Retina (tissue), 1 donor: ENCODE data around the gene ZNF76.
"Not testable (repeated sequence)": the region's sequence is repeated elsewhere in the genome, so short reads cannot be mapped to it uniquely, and the experiment has no call there.

Experiments
- DNase-seq: peaks from one replicate; pipeline ENCODE4 v3.0.0-alpha.2; 2016

The ZNF76 gene

DNA sequence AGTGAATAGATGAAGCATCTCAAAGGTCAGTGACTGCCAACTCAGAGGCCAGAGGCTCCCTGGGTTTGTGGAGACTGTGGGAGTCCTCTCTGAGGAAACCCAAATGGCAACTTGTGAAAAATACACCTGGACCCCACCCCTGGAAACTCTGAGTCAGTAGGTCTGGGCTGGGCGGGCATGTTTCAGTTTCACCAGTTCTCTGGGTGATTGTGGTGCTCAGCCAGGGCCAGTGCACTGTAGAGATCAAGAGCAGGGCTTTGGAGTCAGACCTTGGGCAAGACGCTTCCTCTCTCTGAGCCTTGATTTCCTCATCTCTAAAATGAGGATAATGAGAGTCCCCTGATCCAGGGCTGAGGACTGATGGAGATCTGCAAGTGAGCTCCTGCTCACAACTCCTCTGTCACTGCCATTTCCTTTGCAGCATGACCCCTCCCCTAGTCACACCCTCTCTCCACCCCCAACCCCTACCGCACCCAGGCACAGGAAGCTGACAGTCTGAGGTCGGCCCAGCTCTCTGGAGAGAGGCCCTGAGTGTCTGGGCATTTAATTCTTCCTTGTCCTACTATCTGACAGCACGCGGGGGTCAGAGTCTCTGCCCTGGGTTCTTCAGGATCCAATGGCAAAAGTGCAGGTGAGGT is 43.2 kb downstream of the ZNF76 start:
- DNase-seq: no peak

DNA sequence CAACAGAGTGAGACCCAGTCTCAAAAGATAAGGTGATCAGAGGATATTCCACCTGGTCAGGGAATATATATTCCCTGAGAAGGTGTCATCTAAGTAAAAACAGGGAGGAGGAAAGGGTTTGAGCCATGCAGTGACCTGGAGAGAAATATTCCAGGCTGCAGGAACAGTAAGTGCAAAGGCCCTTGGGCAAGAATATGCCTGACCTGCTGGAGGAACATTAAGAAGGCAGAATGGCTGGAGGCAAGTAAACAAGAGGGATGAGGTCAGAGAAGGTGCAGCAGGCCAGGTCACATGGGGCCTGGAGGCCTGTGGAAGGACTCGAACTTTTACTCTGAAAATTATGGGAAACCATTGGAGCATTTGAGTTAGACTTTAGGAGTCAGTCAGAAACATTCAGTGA is 44.8 kb downstream of the ZNF76 start:
- no peak for DNase-seq

DNA sequence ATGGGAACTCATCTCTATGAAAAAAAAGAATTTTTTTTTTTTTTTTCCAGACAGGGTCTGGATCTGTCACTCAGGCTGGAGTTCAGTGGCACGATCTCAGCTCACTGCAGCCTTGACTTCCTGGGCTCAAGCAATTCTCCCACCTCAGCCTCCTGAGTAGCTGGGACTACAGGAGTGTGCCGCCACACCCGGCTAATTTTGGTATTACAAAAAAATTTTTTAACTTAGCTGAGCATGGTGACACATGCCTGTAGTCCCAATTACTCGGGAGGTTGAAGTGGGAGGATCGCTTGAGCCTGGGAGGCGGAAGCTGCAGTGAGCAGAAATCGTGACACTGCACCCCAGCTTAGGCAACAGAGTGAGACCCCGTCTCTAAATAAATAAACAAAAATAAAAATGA is 45.6 kb downstream of the ZNF76 start:
- DNase-seq: no peak

DNA sequence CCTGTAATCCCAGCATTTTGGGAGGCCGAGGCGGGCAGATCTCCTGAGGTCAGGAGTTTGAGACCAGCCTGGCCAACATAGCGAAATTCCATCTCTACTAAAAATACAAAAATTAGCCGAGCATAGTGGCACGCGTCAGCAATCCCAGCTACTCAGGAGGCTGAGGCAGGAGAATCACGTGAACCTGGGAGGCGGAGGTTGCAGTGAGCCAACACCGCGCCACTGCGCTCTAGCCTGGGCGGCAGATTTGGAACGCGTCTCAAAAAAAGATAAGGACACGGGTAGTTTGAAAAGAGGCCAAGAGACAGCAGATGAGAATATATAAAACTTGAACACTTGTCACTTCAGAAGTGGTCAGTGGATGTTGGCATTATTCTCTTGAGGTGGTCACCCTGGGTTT is 47.6 kb downstream of the ZNF76 start:
- not testable (repeated sequence) for DNase-seq

DNA sequence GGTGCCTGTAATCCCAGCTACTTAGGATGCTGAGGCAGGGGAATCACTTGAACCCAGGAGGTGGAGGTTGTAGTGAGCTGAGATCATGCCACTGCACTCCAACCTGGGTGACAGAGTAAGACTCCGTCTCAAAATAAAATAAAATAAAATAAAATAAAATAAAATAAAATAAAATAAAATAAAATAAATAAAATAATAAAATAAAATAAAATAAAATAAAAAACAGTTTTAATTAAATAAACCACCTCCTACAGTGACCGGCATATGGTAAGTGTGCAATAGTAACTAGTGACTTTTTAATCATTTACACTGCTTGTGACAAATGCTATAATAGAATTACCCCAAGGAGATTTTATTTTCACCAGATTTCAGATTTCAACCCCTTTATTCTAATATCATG is 49.0 kb downstream of the ZNF76 start:
- DNase-seq: not testable (repeated sequence)

DNA sequence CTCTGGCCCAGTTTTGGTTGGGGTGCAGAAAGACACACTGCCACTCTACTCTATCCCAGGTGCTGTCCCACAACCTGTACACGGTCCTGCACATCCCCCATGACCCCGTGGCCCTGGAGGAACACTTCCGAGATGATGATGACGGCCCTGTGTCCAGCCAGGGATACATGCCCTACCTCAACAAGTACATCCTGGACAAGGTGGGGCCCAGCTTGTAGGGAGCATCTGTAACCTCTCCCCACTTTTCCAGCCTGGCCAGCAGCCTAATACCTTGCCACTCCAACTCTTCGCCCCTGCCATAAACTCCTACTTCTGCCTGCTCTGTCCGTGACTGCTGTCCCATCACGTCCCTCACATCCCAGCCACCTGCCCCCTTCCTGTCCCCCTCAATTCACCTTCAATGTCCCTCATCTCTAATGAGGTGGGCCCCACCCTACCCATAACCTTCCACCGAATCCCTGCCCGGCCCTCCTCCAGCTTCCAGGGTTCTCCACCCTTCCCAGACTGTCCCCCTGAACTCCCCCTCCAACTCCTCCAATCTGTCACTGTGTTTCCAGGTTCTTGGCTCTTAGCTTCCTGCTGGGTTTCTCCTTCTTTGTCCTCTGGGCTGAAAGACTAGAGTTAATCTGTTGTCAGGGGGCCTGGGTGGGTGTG is 50.2 kb downstream of the ZNF76 start:
- no peak for DNase-seq

DNA sequence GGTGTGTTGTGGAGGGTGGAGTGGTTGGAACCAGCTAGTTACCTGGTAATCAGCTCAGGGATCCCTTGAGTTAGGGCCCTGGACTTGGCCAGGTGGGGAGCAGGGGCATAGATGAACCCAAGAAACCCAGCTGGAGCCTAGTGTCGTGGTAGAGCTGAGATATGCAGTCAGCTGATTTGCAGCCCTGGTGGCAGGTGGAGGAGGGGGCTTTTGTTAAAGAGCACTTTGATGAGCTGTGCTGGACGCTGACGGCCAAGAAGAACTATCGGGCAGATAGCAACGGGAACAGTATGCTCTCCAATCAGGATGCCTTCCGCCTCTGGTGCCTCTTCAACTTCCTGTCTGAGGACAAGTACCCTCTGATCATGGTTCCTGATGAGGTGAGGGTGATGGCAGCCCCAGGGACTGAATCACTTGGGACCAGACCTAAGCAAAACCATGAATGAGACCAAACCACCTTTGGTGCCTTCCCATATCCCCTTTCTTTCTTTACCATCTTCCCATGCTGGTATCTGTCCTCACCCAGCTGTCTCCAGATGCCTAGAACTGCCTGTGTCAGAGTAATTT is 50.8 kb downstream of the ZNF76 start:
- no peak for DNase-seq

DNA sequence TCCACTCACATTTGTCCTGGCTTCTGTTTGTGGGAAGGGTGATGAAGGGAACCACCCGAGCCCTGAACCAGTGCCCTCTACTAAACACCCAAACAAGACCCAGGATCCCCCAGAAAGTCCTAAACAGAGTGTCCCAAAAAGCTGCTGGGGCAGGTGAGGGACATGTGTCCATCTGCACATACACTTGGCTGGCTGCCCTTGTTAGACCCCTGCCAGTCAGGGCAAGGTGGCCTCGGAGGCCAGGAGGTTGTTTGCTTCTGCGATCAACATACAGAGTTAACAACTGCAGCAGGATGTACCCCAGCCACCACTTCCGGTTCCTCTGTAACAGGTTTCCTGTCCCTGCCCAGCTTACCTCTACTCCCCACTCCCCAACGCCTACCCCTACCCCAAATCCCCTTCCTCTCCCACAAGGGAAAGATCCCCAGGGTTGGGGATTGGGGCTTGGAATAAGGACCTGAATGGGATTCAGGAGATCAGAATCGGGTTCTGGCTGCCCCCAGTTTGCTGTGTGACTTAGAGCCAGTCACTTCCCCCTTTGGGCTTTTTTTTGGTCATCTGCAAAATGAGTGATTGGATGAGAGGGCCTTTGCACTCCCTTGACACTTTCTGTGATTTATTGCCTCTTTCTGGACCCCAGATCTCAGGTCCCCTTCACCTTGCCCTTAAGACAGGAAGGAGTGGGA is 52.0 kb downstream of the ZNF76 start:
- no peak for DNase-seq

DNA sequence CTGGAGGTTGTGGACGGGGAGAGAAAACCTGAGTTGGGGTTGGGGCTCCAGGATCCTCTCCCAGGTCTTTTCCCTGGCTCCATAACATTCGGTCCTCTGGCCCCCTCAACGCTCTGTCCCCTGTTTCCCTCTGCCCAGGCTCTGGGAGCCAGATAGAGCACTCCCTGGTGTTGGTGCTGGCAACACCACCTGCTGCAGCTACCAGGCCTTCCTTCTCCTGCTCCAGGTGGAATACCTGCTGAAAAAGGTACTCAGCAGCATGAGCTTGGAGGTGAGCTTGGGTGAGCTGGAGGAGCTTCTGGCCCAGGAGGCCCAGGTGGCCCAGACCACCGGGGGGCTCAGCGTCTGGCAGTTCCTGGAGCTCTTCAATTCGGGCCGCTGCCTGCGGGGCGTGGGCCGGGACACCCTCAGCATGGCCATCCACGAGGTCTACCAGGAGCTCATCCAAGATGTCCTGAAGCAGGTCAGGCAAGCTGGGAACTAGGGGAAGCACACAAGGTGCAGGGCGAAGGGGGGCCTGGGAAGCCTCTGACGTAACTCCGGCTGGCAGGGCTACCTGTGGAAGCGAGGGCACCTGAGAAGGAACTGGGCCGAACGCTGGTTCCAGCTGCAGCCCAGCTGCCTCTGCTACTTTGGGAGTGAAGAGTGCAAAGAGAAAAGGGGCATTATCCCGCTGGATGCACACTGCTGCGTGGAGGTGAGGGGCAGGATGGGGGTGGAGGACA is 52.7 kb downstream of the ZNF76 start:
- DNase-seq: no peak

DNA sequence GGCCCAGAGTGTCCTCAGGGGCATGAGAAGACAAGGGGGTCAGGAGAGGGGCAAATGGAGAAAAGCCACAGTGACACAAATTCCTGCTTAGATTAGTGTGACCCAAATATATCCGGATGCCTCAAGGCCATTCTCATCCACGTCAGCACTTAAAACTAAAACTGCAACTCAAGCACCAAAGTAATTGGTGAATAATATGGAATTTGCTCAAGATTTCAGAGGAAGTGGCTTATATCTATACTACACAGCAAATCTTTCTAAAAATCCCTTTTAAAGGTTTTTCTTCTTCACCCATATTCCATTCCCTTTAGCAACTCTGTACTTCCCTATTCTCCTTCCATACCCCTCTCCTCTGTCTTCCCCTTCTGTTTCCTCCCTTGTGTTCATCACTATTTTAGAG is 53.3 kb downstream of the ZNF76 start:
- DNase-seq: no peak

DNA sequence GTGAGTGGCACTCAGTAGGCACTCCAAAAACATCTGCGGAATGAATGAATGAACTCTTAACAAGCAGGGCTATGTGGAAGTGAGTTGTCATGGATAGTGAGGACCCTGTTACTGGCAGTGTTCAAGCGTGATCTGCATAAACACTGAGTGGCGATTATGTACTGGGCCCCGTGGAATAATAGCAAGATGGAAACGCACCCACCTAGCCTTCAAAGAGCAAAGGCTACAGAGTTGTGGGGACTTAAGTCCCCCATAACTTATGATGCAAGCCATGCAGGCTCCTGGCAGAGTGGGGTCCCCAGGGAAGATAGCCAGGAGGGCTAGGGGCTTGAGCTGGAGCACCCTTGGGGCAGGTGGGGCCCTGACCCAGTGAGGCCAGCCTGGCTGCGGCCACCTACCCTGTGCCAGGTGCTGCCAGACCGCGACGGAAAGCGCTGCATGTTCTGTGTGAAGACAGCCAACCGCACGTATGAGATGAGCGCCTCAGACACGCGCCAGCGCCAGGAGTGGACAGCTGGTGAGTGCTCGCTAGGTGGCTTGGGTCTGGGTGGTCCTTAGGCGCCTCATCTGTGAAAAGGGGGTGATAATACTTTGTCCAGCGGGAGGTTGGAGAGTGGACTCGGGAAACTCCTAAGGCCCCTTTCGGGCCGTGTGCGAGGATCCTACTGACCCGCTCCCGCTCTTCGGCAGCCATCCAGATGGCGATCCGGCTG is 58.1 kb downstream of the ZNF76 start:
- DNase-seq: peak; percentile 94

DNA sequence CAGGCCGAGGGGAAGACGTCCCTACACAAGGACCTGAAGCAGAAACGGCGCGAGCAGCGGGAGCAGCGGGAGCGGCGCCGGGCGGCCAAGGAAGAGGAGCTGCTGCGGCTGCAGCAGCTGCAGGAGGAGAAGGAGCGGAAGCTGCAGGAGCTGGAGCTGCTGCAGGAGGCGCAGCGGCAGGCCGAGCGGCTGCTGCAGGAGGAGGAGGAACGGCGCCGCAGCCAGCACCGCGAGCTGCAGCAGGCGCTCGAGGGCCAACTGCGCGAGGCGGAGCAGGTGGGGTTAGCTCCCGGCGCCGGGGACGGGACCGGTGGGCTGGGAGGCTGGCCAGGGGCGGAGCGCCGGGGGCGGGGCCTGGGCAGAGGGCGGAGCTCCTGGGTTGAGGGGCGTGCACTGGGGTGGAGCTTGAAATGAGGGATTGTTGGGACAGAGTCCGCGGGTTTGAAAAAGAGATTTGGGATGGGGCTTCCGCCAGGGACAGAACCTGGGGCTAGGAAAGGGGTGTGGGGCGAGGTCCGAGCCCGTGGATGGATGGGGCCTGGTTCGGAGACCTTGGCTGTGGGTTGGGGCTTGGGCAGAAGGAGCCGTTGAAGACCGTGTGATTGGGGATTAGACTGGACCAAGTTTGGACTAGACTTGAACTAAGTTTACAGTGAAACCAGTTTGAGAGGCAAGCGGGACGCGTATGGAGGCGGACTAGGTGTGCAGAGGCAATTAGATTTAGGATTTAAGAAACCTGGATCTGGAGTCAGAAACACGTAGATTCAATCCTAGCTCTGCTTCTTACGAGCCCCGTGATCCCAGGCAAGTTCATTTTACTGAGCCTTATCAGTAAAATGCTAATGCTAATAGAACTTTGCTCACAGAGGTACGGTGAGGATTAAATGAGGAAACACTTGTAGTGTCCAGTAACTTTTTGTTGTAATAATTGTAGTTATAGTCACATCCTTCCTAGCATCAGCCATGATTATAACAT is 58.9 kb downstream of the ZNF76 start:
- peak; percentile 95 for DNase-seq

DNA sequence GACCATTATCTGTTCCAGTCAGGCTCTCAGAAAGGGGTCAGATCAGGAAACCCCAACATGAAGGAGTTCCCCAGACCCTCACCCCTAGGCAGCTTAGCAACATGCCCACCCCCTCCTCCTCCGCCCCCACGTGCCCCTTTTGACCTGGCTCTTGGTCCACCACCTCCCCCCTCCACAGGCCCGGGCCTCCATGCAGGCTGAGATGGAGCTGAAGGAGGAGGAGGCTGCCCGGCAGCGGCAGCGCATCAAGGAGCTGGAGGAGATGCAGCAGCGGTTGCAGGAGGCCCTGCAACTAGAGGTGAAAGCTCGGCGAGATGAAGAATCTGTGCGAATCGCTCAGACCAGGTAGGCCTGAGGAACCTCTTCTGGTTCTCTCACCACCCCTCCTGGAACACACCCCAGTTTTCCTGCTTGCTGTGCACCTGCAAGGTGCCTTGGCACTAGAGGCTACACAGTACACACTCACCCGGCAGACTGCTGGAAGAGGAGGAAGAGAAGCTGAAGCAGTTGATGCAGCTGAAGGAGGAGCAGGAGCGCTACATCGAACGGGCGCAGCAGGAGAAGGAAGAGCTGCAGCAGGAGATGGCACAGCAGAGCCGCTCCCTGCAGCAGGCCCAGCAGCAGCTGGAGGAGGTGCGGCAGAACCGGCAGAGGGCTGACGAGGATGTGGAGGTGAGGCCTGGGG is 60.0 kb downstream of the ZNF76 start:
- no peak for DNase-seq

DNA sequence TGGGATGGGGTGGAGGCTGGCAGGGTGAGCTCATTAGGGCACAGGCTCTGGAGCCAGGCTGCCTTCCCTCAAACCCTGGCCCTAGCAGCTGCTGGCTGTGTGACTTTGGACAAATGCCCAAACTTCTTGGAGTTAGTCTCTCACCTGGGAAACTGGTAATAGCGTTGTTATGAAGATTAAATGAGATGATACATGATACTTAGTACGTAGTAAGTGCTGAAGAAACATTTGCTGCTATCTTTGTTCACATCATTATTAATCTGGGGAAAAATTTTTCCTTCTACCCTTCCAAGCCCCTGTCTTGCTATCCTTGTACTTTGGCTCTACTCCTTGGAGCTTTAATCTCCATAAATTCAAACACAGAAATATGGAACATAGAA is 60.5 kb downstream of the ZNF76 start:
- no peak for DNase-seq

DNA sequence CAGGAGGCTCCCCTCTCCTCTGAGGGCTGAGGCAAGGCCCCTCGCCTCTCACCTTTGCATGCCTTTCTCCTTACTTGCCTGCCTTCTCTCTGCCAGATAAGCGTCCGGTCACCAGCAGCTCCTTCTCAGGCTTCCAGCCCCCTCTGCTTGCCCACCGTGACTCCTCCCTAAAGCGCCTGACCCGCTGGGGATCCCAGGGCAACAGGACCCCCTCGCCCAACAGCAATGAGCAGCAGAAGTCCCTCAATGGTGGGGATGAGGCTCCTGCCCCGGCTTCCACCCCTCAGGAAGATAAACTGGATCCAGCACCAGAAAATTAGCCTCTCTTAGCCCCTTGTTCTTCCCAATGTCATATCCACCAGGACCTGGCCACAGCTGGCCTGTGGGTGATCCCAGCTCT is 61.6 kb downstream of the ZNF76 start:
- no peak for DNase-seq

DNA sequence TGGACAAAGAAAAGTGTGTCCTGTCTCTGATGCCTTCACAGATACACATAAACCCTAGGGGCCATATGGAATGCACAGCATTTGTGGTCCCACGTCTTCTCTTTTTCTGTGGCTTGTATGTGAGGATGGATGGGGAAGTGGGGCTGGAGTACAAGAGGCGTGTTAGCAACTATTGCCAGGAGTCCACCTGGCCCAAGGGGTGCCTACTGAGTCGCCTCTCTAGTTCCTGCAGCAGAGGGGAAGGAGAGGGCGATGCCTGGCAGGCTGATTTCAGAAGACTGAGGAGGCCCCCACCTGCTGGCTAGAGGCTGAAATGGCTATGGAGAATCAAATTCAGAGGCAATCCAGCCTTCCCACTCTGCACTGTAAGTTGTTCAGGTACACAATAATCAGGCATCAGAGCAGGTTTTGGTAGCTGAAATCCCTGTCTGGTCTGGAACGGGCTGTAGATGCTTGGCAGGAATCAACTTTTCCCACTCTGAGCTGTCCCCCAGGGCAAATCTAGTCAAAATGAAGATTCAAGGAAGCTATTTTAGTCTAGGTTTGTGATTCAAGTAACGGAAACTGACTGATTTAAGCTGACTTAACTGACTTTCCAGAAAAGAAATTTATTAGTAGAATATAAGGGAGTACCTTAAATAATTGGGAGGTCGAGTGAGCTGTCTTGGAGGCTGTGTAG is 68.0 kb downstream of the ZNF76 start:
- DNase-seq: peak; percentile 31

DNA sequence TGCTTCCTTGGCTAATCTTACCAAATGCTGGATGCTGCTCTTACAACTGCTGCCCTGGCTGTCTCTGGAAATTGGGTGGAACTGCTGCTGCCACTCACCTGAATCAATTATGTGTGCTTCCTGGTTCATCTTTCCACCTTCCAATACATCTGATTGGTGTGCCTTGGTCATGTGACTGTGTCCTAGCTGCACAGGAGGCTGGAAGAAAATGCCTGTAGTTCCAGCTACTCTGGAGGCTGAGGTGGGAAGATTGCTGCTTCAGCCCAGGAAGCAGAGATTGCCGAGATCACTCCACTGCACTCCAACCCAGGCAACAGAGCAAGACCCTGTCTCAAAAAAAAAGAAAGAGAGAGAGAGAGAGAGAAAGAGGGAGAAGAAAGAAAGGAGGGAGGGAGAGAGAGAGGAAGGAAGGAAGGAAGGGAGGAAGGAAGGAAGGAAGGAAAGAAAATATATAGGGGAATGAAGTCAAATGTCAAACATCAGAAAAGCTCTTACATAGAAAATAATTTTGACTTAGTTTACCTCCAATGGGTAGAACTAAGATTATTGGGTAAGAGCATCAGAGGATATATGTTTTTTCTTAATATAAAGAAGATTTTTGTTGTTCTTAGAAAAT is 68.7 kb downstream of the ZNF76 start:
- DNase-seq: no peak

DNA sequence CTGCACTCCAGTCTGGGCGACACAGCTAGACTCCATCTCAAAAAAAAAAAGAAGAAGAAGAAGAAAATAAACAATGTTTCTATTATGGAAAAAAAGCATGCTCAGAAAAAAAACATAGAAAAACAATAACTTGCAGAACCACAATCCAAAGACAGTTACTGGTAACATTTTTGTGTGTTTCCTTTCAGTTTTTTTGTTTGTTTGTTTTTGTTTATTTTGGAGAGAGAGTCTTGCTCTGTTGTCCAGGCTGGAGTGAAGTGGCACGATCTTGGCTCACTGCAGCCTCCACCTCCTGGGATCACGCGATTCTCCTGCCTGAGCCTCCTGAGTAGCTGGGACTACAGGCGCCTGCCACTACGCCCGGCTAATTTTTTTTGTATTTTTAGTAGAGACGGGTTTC is 69.4 kb downstream of the ZNF76 start:
- DNase-seq: not testable (repeated sequence)

DNA sequence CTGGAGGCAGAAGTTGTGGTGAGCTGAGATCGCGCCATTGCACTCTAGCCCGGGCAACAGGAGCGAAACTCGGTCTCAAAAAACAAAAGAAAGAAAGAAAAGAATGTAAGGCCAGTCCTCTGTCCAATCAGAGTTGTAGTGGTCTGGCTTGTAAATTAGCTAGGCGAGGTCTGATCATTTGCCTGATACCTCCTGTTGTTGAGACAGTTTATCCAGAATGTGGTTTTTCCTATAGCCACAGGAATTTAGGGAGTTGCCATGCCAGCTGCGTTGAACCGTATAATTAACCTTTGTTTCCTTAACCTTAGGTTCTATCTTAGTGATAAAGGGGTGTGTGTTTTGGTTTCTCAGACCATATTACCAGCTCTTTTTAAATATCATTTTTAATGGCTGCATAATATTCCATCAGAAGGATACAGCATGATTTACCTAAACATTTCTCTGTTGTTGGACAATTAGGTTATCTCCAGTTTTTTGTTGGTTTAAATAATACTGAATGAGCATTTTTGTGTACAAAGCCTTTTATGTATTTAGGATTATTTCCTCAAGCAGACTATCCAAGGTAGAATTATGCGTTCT is 71.1 kb downstream of the ZNF76 start:
- no peak for DNase-seq
